H1 (cell line): Measurements from ENCODE around the gene SOST. TPM values are rescaled to one million over a fixed set of nuclear protein-coding genes. Genes with fewer than 3 reads are reported as not detected.

Experiments used
- CTCF ChIA-PET: fragments of 300-600 bp; sonication (Branson Sonifier 250); formaldehyde crosslinking; loops from one replicate; lab custom pipeline; 2021; ENCODE audit not compliant: partially characterized antibody; lab: Charles Lee
- POLR2A ChIA-PET: fragments of 300-600 bp; sonication (Branson Sonifier 250); formaldehyde crosslinking; loops from one replicate; lab custom pipeline; 2021; ENCODE audit warnings: inconsistent platforms; ENCODE audit not compliant: partially characterized antibody; lab: Charles Lee
- DNase-seq, 2 experiments: peaks; one replicate each; pipeline versions ENCODE4 v3.0.0 to v3.0.0-alpha.2; 2010 to 2022; ENCODE audit warnings: low spot score in 2 of 2, low read depth in 1 of 2, mixed read lengths in 1 of 2
- FAIRE-seq: peaks from 2 replicates; lab custom pipeline; 2011; peaks lifted over from hg19 to GRCh38; lab: Jason Lieb, UNC
- H2AFZ ChIP-seq: 2 replicates; pipeline ENCODE4 v1.8.1; 2012; ENCODE audit warnings: low read length, inconsistent platforms
- H2AK5ac ChIP-seq: 2 replicates; pipeline ENCODE4 v1.6.1; 2013; ENCODE audit warnings: low read depth, low read length
- H2BK120ac ChIP-seq: replicated peaks from 2 replicates; pipeline ENCODE3; 2013; ENCODE audit warnings: low read depth, low read length, inconsistent platforms
- H2BK12ac ChIP-seq: 2 replicates; pipeline ENCODE4 v1.6.1; 2013; ENCODE audit warnings: low read depth, low read length
- H2BK15ac ChIP-seq: 2 replicates; pipeline ENCODE4 v1.6.1; 2013; ENCODE audit warnings: low read length
- H2BK20ac ChIP-seq: 2 replicates; pipeline ENCODE4 v1.6.1; 2013; ENCODE audit warnings: low read length
- H2BK5ac ChIP-seq: 2 replicates; pipeline ENCODE4 v1.6.1; 2013; ENCODE audit warnings: low read depth, low read length
- H3K14ac ChIP-seq: 2 replicates; pipeline ENCODE4 v1.6.1; 2013; ENCODE audit warnings: inconsistent platforms; ENCODE audit not compliant: insufficient read length
- H3K18ac ChIP-seq: 2 replicates; pipeline ENCODE4 v1.6.1; 2013; ENCODE audit warnings: low read length; ENCODE audit errors: extremely low read depth
- H3K23ac ChIP-seq: 2 replicates; pipeline ENCODE4 v1.6.1; 2013; ENCODE audit warnings: inconsistent platforms; ENCODE audit not compliant: insufficient read length
- H3K23me2 ChIP-seq: 2 replicates; pipeline ENCODE4 v1.6.1; 2013; ENCODE audit warnings: low read depth, low read length
- H3K27ac ChIP-seq: 2 replicates; pipeline ENCODE4 v1.6.1; 2011; ENCODE audit warnings: low read depth, low read length, inconsistent platforms
- H3K27me3 ChIP-seq, 4 experiments: replicated peaks in 1 of 4; 1 replicate in 1 of 4; 2 replicates in 3 of 4; pipeline versions ENCODE4 v1.6.1 to v1.8.1; 2011 to 2013; ENCODE audit warnings: low read length in 3 of 4, mild to moderate bottlenecking in 3 of 4, inconsistent platforms in 2 of 4, mixed read lengths in 2 of 4, moderate library complexity in 1 of 4; ENCODE audit not compliant: control insufficient read depth in 3 of 4, insufficient read depth in 3 of 4; ENCODE audit errors: extremely low read depth in 1 of 4
- H3K36me3 ChIP-seq, 4 experiments: 2 replicates each; pipeline versions ENCODE4 v1.6.1 to v1.8.1; 2011 to 2013; ENCODE audit warnings: mild to moderate bottlenecking in 4 of 4, low read length in 3 of 4, moderate library complexity in 2 of 4, control low read depth in 1 of 4, inconsistent platforms in 1 of 4; ENCODE audit not compliant: insufficient read depth in 4 of 4, control insufficient read depth in 2 of 4
- H3K4ac ChIP-seq: replicated peaks from 2 replicates; pipeline ENCODE3; 2013; ENCODE audit warnings: low read length, low read depth, mixed read lengths, inconsistent platforms; ENCODE audit not compliant: insufficient read length
- H3K4me1 ChIP-seq, 4 experiments: replicated peaks in 1 of 4; 1 replicate in 1 of 4; 2 replicates in 3 of 4; pipeline versions ENCODE4 v1.6.1 to v1.8.1; 2011 to 2013; ENCODE audit warnings: low read length in 3 of 4, inconsistent platforms in 2 of 4, mixed read lengths in 1 of 4; ENCODE audit not compliant: insufficient read depth in 4 of 4, control insufficient read depth in 3 of 4
- H3K4me2 ChIP-seq, 2 experiments: 2 replicates each; pipeline versions ENCODE4 v1.6.1 to v1.8.1; 2011 to 2013; ENCODE audit warnings: low read depth in 2 of 2, low read length in 2 of 2, control low read depth in 1 of 2, inconsistent platforms in 1 of 2, mild to moderate bottlenecking in 1 of 2; ENCODE audit not compliant: insufficient read depth in 1 of 2
- H3K4me3 ChIP-seq, 4 experiments: fragments of 200-600, 300-600 bp in 1 of 4; sonication (generic), shearing (Covaris generic), sonication (Bioruptor Twin) in 1 of 4; 2 replicates each; pipeline versions ENCODE4 v1.5.1 to v1.8.1; 2011 to 2016; ENCODE audit warnings: low read length in 4 of 4, low read depth in 3 of 4, control low read depth in 2 of 4, inconsistent platforms in 2 of 4, mild to moderate bottlenecking in 2 of 4, mixed read lengths in 1 of 4, moderate library complexity in 1 of 4; ENCODE audit not compliant: insufficient read depth in 2 of 4; ENCODE audit errors: extremely low read depth in 1 of 4
- H3K56ac ChIP-seq: replicated peaks from 2 replicates; pipeline ENCODE3; 2013; ENCODE audit warnings: low read depth, mild to moderate bottlenecking, mixed read lengths, low read length, inconsistent platforms; ENCODE audit not compliant: insufficient read length
- H3K79me1 ChIP-seq: 2 replicates; pipeline ENCODE4 v1.6.1; 2013; ENCODE audit warnings: low read depth, low read length, control low read depth
- H3K79me2 ChIP-seq, 2 experiments: 2 replicates each; pipeline versions ENCODE4 v1.6.1 to v1.8.1; 2012 to 2013; ENCODE audit warnings: low read length in 2 of 2, mild to moderate bottlenecking in 2 of 2, inconsistent platforms in 1 of 2; ENCODE audit not compliant: insufficient read depth in 2 of 2, control insufficient read depth in 1 of 2
- H3K9ac ChIP-seq, 4 experiments: replicated peaks in 1 of 4; 1 replicate in 1 of 4; 2 replicates in 3 of 4; pipeline versions ENCODE4 v1.6.1 to v1.8.1; 2011 to 2013; ENCODE audit warnings: low read depth in 3 of 4, low read length in 3 of 4, control low read depth in 2 of 4, mild to moderate bottlenecking in 2 of 4, moderate library complexity in 2 of 4, inconsistent platforms in 1 of 4; ENCODE audit errors: extremely low read depth in 1 of 4
- H3K9me3 ChIP-seq, 2 experiments: 2 replicates each; pipeline versions ENCODE4 v1.6.1 to v1.8.1; 2012 to 2013; ENCODE audit warnings: mild to moderate bottlenecking in 2 of 2, moderate library complexity in 2 of 2, control low read depth in 1 of 2, inconsistent platforms in 1 of 2, low read depth in 1 of 2, low read length in 1 of 2, mixed read lengths in 1 of 2; ENCODE audit not compliant: insufficient read depth in 2 of 2
- H4K20me1 ChIP-seq, 2 experiments: replicated peaks in 1 of 2; 2 replicates each; pipeline versions ENCODE3 to v1.8.1; 2011 to 2013; ENCODE audit warnings: inconsistent platforms in 2 of 2, low read length in 2 of 2, mild to moderate bottlenecking in 1 of 2; ENCODE audit not compliant: insufficient read depth in 2 of 2, control insufficient read depth in 1 of 2
- H4K5ac ChIP-seq: 2 replicates; pipeline ENCODE4 v1.6.1; 2013; ENCODE audit warnings: low read length, low read depth, mixed read lengths, inconsistent platforms; ENCODE audit not compliant: insufficient read length
- H4K8ac ChIP-seq: 2 replicates; pipeline ENCODE4 v1.8.0; 2013; ENCODE audit warnings: mild to moderate bottlenecking, moderate library complexity, low read length, inconsistent platforms; ENCODE audit not compliant: insufficient read depth; ENCODE audit errors: extremely low read depth
- H4K91ac ChIP-seq: replicated peaks from 2 replicates; pipeline ENCODE3; 2013; ENCODE audit warnings: low read length, mixed read lengths, inconsistent platforms; ENCODE audit not compliant: insufficient read length
- KDM5A ChIP-seq: fragments of 200-600 bp; IDR thresholded peaks from 2 replicates; pipeline ENCODE4 v1.7.1; 2012; ENCODE audit warnings: mild to moderate bottlenecking, low read length, inconsistent platforms, mixed read lengths
- PHF8 ChIP-seq: fragments of 200-600 bp; sonication (generic); conservative IDR thresholded peaks from 2 replicates; pipeline ENCODE4 v1.7.1; 2012; ENCODE audit warnings: low read depth, mild to moderate bottlenecking, inconsistent platforms, low read length, moderate library complexity
- SIRT6 ChIP-seq: IDR thresholded peaks from one replicate; pipeline ENCODE4 v1.7.1; 2012; ENCODE audit warnings: low read length, inconsistent platforms
- WGBS, 2 experiments: shearing (Covaris generic) in 1 of 2; methylation state at CpG; one replicate each; pipeline versions ENCODE4 v1.1.6 to v1.1.7; 2013 to 2015; ENCODE audit warnings: low lambda C conversion rate in 2 of 2, mixed read lengths in 2 of 2, inconsistent platforms in 1 of 2, low coverage in 1 of 2, missing lambda C conversion rate in 1 of 2; ENCODE audit not compliant: insufficient replicate concordance in 2 of 2, insufficient coverage in 1 of 2, insufficient read length in 1 of 2; ENCODE audit errors: extremely low coverage in 1 of 2, missing lambda C conversion rate in 1 of 2; 5-methylcytosine and 5-hydroxymethylcytosine counted together
- polyA plus RNA-seq, 7 experiments: library from polyadenylated mRNA; depleted of rRNA in 3 of 7; stranded (reverse) in 5 of 7; unstranded in 2 of 7; fragments of >200 nt in 5 of 7; fragments of 200-250 nt in 2 of 7; gene quantifications; 1 replicate in 5 of 7; 2 replicates in 1 of 7; 4 replicates in 1 of 7; pipeline versions ENCODE4 v1.2.1 to v1.2.3, GENCODE V29; 2011 to 2013; ENCODE audit warnings: missing spikeins in 2 of 7, mixed read lengths in 2 of 7
- total RNA-seq: library from RNA; stranded (reverse); fragmentation: NEBNext Ultra II Directional; extraction: Animal tissue kit (Norgen Biotek cat#: 25700); gene quantifications from 2 replicates; pipeline ENCODE4 v1.2.1, GENCODE V29; 2021

The SOST gene
- total and polyA plus RNA-seq, 2 of the 8 experiments (the other 6 are each of a cell fraction or from before 2014, with no cell fraction given), result 0.08 TPM; not detected in 1

GRCh38 chr17:43774304-43775250, 16.0 kb upstream of the SOST start:
- no peak overlapping the region for H2BK12ac ChIP-seq
- TF ChIP-seq PHF8, result no peak
- TF ChIP-seq SIRT6, result no peak
- TF ChIP-seq KDM5A, result no peak
- H2BK15ac ChIP-seq, result no peak overlapping the region
- H2BK120ac ChIP-seq, result no peak overlapping the region
- peaks cover 2 to 4% of the 10 kb centered on the region in 2 experiments for H4K20me1 ChIP-seq
- no peak overlapping the region for H2BK5ac ChIP-seq
- H3K9me3 ChIP-seq, result no peaks in the 10 kb centered on the region
- H3K4me1 ChIP-seq, result peaks cover 0 to 3% (median 2%) of the 10 kb centered on the region in 4 experiments; a peak in 5 of 7 replicates
- peaks cover 3% of the 10 kb centered on the region; the same call in 1 of the 2 replicates for H3K79me1 ChIP-seq
- peaks cover 0 to 3% (median 2%) of the 10 kb centered on the region in 4 experiments; a peak in 5 of 7 replicates for H3K27me3 ChIP-seq
- H3K79me2 ChIP-seq, result peaks cover 0 to 5% of the 10 kb centered on the region in 2 experiments; a peak in 2 of 4 replicates
- ChIA-PET POLR2A (no interaction called here), CTCF (interaction anchor here (0.8 to 3.5 kb wide), 5 partner anchors 9 to 95 kb away, joined by 3 to 18 read pairs (median 4); no protein-coding TSS in a partner anchor)
- H3K56ac ChIP-seq, result no peak overlapping the region
- no peak overlapping the region for H2BK20ac ChIP-seq
- H3K4me3 ChIP-seq, result no peak overlapping the region
- H3K4me2 ChIP-seq, result no peak overlapping the region
- no peak overlapping the region for H4K5ac ChIP-seq
- H3K4ac ChIP-seq, result no peak overlapping the region
- no peak overlapping the region for H4K8ac ChIP-seq
- H3K27ac ChIP-seq, result no peak overlapping the region
- FAIRE-seq (no peak), DNase-seq (no peak)
- no peak overlapping the region for H2AK5ac ChIP-seq
- peaks cover 3 to 24% (median 14%) of the 10 kb centered on the region in 4 experiments; a peak in 6 of 8 replicates for H3K36me3 ChIP-seq
- 92% methylated on average over 16 of the region's 16 CpGs; no CpG with 5 or more reads in 1 of the 2 experiments for WGBS, 2 experiments
- no peak overlapping the region for H3K14ac ChIP-seq
- H3K23me2 ChIP-seq, result no peaks in the 10 kb centered on the region
- H4K91ac ChIP-seq, result no peak overlapping the region
- no peak overlapping the region for H3K23ac ChIP-seq
- H3K18ac ChIP-seq, result no peak overlapping the region
- no peak overlapping the region for H2AFZ ChIP-seq
- no peak overlapping the region for H3K9ac ChIP-seq
